Glomerular visceral epithelial cell (primary cell): ENCODE results near the gene ACO1.

Experiments
- DNase-seq: peaks from one replicate; pipeline ENCODE4 v3.0.0-alpha.2; 2016; ENCODE audit errors: extremely low spot score

ACO1 gene

DNA sequence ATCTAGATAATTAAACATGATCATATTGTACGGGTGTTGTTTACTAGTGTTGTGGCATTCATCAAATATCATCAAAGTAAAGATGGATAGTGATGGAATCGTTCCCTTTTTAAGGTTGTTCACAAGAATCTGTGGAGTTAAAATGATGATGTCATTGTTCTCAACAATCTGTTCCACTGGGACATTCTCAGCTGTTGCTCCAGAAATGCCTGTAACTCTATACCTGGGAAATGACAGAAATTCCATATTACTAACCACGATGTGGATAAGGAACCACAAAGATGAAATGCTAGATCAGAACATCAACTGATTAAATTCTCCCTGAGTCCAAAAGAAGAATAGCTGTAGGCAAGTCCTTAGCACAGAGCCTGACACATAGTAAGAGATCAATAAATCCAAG, 103.5 kb downstream of the ACO1 start:
- peak; percentile 17 for DNase-seq

DNA sequence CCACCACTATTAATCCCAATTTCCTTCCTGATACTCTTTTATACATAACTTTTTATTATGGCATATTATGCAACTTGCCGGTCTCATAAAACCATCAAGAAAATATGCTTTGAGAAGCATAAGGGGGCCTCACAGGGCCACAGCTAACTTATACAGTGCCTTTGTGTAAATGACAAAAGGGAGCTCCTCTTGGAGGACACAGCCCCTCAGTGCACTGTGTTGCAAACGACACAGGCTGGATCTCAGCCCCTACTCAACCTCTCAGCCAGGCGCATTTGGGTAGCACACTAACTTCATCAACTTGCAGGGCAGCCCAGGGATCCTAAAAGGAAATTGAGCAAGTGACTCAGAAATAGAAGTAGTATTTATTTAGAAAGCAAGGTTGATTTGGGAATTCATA, 106.2 kb downstream of the ACO1 start:
- no peak for DNase-seq

DNA sequence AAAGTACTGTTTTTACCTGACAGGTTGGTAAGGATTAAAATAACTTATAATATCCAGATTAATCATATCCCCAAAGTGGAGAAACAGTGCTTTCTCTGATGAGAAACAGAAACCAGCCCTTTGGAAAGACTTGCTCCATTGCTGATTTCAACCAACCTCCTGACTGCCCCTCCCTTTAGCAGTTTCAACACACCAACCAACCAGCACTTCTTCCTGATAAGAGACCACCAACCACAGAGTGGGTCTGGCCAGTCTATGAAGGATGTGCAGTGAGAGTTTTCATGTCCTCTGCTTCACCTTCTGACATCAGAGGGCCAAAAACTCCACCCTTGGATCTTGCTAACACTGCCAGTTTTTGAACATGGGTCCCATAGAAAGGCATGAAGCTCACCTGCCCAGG, 113.5 kb downstream of the ACO1 start:
- no peak for DNase-seq

DNA sequence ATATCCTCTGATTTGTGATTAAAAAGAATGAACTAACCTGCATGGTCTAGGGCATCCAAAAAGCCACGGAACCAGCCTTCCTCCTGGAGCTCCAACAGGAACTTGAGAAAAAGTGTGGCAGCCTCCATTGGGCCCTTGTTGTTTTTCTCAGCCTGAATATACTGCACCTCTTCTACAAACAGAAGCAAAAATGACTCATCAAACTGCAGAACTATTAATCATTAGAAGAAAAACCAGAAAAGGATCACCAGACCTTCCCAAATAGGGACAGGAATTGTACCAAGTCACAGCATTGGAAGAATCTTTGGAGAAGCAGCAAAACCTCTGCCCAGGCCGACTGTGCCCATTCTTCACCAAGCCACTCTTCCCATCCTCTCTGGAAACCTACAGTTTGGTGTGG, 116.3 kb downstream of the ACO1 start:
- peak; percentile 36 for DNase-seq

DNA sequence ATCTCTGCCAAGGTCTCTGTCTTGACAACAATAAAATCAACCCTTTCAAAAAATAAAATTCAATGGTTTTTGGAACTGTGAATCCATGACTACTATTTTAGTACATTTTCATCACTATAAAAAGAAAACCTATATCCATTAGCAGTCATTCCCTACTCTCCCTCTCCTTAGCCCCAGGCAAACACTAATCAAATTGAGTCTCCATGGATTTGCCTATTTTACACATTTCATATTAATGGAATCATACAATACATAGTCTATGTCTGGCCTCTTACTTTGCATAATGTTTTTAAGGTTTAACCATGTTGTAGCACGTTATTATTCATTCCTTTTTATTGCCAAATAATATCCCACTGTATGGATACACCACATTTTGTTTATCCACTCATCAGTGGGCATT, 117.4 kb downstream of the ACO1 start:
- no peak for DNase-seq

DNA sequence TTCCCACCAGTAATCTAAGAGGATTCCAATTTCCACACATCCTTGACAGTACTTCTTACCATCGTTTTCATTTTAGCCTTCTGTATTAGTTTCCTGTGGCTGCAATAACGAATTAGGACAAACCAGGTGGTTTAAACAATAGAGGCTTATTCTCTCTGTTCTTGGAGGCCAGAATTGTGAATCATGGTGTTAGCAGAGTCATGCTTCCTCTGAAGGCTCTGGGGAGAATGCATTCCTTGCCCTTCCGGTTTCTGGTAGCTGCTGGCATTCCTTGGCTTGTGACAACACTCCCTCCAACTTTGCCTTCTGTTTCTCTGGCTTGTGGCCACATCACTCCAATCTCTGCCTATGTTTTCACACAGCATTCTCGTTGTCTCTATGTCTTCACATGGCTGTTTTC, 118.0 kb downstream of the ACO1 start:
- peak; percentile 25 for DNase-seq

DNA sequence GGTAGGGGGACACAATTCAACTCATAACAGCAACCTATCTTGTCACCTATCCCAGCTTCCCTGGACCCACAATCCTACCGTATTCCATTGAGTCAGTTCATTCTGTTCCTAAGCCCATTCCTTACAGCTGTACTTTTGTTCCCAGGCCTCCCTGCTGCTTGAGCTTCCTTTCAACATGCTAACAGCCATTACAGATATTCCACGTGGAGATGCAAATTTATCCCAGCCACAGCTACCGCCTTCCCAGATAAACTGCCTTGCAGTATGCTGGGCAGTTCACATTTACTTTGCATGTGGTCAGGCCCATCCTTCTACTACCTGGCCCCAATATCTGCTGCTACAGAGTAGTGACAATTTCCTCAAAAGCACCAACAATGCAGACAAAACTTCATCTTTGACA, 118.6 kb downstream of the ACO1 start:
- DNase-seq, result no peak
